ENCODE results near the gene HRH3. TPM values are rescaled to one million over a fixed set of nuclear protein-coding genes. Genes with fewer than 3 reads are reported as not detected.
A peak's percentile ranks its signal among the peaks of the same experiment; 100 is the strongest.

Gene HRH3
- total RNA-seq, 1 donor = not detected

- TF ChIP-seq CTCF (IDR thresholded peaks at IDR 0.05; ENCODE audit: insufficient read depth, low read depth, low read length) = no peak
- no peak overlapping the region for H3K4me3 ChIP-seq (ENCODE audit: low read depth, low read length)
- DNase-seq (ENCODE audit: low read depth) = no peak
Observed at GRCh38 chr20:62168061-62168460, 52.0 kb downstream of the HRH3 start.

GRCh38 chr20:62167474-62167873 is 52.6 kb downstream of the HRH3 start:
- no peak for DNase-seq (ENCODE audit: low read depth)
- H3K4me3 ChIP-seq (ENCODE audit: low read depth, low read length) = no peak overlapping the region
- TF ChIP-seq CTCF (IDR thresholded peaks at IDR 0.05; ENCODE audit: insufficient read depth, low read depth, low read length) = no peak

DNA sequence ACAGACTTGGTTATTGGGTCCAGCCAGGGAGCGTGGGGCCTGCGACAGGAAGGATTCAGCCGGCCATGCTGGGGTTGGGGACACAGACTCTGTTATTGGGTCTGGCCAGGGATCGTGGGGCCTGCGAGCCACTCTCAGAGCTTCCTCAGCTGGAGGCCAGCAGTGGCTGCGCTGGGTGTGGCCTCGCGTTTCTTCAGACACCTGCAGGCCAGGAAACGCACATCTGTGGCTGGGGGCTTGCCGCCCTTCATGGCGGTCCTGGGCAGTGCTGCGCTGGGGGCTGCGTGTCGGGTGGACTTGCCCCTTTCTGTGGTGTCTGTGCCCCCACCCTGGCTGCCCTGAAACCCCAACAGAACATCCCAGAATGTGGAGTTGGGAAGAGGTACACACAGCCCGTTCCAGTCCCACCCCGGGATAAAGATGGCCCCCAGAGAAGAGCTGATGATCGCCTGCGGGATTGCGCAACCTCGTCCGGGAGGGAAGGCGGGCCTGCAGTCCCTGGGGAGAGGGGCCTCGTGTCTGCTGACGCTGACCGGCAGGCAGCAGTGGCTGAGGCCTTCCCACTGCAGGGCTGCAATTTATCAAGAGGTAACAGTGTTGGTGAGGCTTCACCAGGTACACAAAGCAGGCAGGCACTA is 54.2 kb downstream of the HRH3 start:
- no peak for TF ChIP-seq CTCF (IDR thresholded peaks at IDR 0.05; ENCODE audit: insufficient read depth, low read depth, low read length)
- H3K4me3 ChIP-seq (ENCODE audit: low read depth, low read length) = no peak overlapping the region
- peak; percentile 79 for DNase-seq (ENCODE audit: low read depth)

Other genes with a start within 250 kb of the HRH3 start
- gene TAF4, start 154.4 kb downstream of the HRH3 start, total RNA-seq = 3.0 and 3.5 TPM in 2 replicates
- gene LSM14B, start 97.8 kb downstream of the HRH3 start, total RNA-seq = 28.7 and 30.7 TPM in 2 replicates
- 295 and 322 TPM in 2 replicates for gene PSMA7, start 76.9 kb downstream of the HRH3 start, total RNA-seq
- gene SS18L1, start 76.5 kb downstream of the HRH3 start, total RNA-seq = 14.2 and 14.8 TPM in 2 replicates
- 19.9 and 22.5 TPM in 2 replicates for gene MTG2, start 37.2 kb downstream of the HRH3 start, total RNA-seq
- gene OSBPL2, start 18.2 kb upstream of the HRH3 start, total RNA-seq = 27.7 and 36.7 TPM in 2 replicates
- 111 and 138 TPM in 2 replicates for gene ADRM1, start 82.7 kb upstream of the HRH3 start, total RNA-seq
- 35.1 and 55.3 TPM in 2 replicates for gene LAMA5, start 147.0 kb upstream of the HRH3 start, total RNA-seq
- gene RPS21, start 166.8 kb upstream of the HRH3 start, total RNA-seq = 357 and 457 TPM in 2 replicates
- gene CABLES2, start 187.0 kb upstream of the HRH3 start, total RNA-seq = 1.7 and 1.9 TPM in 2 replicates
- gene RBBP8NL, start 207.3 kb upstream of the HRH3 start, total RNA-seq = not detected in 2 replicates